Astrocyte (in vitro differentiated cells and primary cell): ENCODE data around the gene CTTNBP2.

Experiments used
- EZH2 ChIP-seq: IDR thresholded peaks from 2 replicates; pipeline ENCODE4 v1.6.1; 2012; ENCODE audit warnings: mild to moderate bottlenecking, low read length, inconsistent platforms; ENCODE audit not compliant: insufficient read depth
- TF ChIP-seq, protein P1 (sequence below): IDR thresholded peaks from 2 replicates; pipeline ENCODE4 v1.5.1; 2011; ENCODE audit warnings: low read depth, mild to moderate bottlenecking, inconsistent platforms, low read length, moderate library complexity; ENCODE audit not compliant: insufficient read depth

- TF ChIP-seq, protein P1, sequence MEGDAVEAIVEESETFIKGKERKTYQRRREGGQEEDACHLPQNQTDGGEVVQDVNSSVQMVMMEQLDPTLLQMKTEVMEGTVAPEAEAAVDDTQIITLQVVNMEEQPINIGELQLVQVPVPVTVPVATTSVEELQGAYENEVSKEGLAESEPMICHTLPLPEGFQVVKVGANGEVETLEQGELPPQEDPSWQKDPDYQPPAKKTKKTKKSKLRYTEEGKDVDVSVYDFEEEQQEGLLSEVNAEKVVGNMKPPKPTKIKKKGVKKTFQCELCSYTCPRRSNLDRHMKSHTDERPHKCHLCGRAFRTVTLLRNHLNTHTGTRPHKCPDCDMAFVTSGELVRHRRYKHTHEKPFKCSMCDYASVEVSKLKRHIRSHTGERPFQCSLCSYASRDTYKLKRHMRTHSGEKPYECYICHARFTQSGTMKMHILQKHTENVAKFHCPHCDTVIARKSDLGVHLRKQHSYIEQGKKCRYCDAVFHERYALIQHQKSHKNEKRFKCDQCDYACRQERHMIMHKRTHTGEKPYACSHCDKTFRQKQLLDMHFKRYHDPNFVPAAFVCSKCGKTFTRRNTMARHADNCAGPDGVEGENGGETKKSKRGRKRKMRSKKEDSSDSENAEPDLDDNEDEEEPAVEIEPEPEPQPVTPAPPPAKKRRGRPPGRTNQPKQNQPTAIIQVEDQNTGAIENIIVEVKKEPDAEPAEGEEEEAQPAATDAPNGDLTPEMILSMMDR, result no peak
- no peak for TF ChIP-seq EZH2
Measured at GRCh38 chr7:117816727-117817126, 56.5 kb downstream of the CTTNBP2 start.
